Measurements from ENCODE around the gene GPR162. TPM values are rescaled to one million over a fixed set of nuclear protein-coding genes. Genes with fewer than 3 reads are reported as not detected.

The GPR162 gene
- total RNA-seq, 4 donors from 2014 or later, result 3.7 to 12.1 (median 10.0) TPM

DNA sequence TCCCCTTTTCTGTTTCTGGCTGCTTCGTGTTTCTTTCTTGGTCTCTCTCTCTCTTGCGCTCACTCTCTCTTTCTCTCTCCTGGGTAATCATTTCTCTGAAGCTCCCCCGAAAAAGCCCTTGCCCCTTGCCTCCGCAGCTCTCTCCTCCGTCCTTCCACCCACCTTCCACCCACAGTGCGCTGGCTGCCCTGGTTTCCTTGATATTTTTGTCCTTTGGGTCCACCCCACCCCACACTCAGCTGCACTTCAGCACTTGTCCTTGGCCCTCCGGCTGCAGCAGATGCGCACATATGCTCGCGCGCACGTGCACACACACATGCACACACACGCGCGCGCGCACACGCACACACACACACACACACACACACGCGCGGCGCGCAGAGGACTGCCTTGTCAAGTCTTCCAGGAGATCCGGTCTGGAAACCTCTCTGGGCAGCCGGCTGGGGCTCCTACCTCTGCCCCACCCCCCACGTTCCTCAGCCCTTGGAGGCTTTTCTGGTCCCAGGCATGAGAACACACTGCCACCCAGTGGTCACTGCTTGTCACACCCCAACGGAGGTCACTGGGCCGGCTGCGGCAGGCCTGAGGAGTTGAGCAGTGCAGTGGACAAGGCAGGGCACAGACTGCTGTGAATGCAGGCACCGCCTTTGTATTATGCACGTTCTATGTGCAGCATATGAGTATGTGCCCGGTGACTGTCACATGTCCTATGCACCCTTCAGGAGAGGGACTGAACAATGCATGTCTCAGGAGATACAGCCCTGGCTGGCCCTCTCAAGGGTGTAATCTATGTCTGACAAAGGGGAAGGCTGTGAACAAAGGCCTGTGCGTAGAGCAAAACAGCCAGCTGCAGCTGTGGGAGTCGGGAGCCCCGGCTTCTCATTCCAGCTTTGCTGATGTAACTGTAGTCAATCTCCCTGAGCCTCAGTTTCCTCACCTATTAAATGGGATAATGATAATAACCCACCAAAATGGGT is 42.8 kb upstream of the GPR162 start:
- 9% methylated on average over 22 of the region's 35 CpGs for WGBS
- Histone ChIP-seq H3K27me3 (no peaks in the 10 kb centered on the region), H3K27ac (replicated peaks in 1 of 4) (peak overlapping the region; percentile 83 to 92 (median 87)), H3K4me1 (peaks cover 15 to 29% (median 27%) of the 10 kb centered on the region in 4 donors), H3K4me3 (peak overlapping the region; percentile 50 to 55 (median 52)), H3K9me3 (no peaks in the 10 kb centered on the region), H3K36me3 (peaks cover 0 to 10% (median 0%) of the 10 kb centered on the region in 4 donors)
- peak; percentile 98 for DNase-seq (ENCODE audit: extremely low spot score)
- intact Hi-C loops (cut with DNase I), result loop anchor here (2.0 to 5.0 kb wide), 3 partner anchors 26 to 162 kb away; partner anchors contain the start of gene MLF2
- TF ChIP-seq POLR2A (IDR thresholded peaks at IDR 0.05; ENCODE audit: low read depth), result no peak
- TF ChIP-seq POLR2AphosphoS5 (IDR thresholded peaks at IDR 0.05), result peak; percentile 67 to 91
- TF ChIP-seq EP300 (IDR thresholded peaks at IDR 0.05), result no peak
- TF ChIP-seq, protein P1, sequence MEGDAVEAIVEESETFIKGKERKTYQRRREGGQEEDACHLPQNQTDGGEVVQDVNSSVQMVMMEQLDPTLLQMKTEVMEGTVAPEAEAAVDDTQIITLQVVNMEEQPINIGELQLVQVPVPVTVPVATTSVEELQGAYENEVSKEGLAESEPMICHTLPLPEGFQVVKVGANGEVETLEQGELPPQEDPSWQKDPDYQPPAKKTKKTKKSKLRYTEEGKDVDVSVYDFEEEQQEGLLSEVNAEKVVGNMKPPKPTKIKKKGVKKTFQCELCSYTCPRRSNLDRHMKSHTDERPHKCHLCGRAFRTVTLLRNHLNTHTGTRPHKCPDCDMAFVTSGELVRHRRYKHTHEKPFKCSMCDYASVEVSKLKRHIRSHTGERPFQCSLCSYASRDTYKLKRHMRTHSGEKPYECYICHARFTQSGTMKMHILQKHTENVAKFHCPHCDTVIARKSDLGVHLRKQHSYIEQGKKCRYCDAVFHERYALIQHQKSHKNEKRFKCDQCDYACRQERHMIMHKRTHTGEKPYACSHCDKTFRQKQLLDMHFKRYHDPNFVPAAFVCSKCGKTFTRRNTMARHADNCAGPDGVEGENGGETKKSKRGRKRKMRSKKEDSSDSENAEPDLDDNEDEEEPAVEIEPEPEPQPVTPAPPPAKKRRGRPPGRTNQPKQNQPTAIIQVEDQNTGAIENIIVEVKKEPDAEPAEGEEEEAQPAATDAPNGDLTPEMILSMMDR (IDR thresholded peaks at IDR 0.05), result peak; percentile 95 to 98 (median 96)

DNA sequence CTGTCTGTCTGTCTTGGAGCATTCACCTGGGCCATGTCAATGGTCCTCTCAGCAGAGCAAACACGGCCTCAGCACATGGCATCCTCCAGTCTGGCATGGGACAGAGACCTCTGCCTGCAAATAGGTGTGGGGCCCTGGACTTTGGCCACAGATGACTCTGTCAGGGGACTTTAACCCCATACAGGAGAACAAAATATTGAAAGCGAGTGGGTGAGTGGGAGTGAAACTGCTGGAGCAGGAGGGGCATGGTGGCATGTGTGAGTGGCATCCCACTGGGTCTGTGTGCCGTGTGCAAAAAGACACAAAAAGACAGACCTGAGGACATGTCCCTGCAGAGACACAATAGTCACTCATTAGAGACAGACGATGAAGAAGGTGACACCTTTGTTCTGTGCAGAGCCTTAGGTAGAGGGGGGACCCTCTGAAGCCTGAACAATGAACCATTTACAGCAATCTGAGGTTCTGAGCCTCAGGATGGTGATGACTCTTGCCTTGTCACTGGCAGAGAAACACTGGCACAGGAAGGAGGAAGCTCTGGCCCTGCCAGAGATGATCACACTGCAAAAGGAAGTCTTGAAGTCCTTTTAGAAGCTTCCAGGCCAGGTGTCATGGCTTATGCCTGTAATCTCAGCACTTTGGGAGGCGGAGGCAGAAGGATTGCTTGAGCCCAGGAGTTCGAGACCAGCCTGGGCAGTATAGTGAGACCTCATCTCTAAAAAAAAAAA is 41.8 kb upstream of the GPR162 start:
- Histone ChIP-seq H3K9me3 (no peaks in the 10 kb centered on the region), H3K27me3 (no peaks in the 10 kb centered on the region), H3K27ac (replicated peaks in 1 of 4) (peak overlapping the region in 3 of 4 donors; percentile 83 to 92 (median 88)), H3K36me3 (peaks cover 0 to 8% (median 0%) of the 10 kb centered on the region in 4 donors), H3K4me1 (peaks cover 15 to 23% (median 22%) of the 10 kb centered on the region in 4 donors), H3K4me3 (no peak overlapping the region)
- WGBS, result 82% methylated on average over 6 of the region's 6 CpGs
- intact Hi-C loops (cut with DNase I), result loop anchor here (2.0 to 5.0 kb wide), 3 partner anchors 27 to 163 kb away; partner anchors contain the start of gene MLF2
- DNase-seq (ENCODE audit: extremely low spot score), result no peak
- TF ChIP-seq, protein P1 (IDR thresholded peaks at IDR 0.05), result no peak
- TF ChIP-seq POLR2AphosphoS5 (IDR thresholded peaks at IDR 0.05) (no peak), POLR2A (IDR thresholded peaks at IDR 0.05; ENCODE audit: low read depth) (no peak), EP300 (IDR thresholded peaks at IDR 0.05) (no peak)

DNA sequence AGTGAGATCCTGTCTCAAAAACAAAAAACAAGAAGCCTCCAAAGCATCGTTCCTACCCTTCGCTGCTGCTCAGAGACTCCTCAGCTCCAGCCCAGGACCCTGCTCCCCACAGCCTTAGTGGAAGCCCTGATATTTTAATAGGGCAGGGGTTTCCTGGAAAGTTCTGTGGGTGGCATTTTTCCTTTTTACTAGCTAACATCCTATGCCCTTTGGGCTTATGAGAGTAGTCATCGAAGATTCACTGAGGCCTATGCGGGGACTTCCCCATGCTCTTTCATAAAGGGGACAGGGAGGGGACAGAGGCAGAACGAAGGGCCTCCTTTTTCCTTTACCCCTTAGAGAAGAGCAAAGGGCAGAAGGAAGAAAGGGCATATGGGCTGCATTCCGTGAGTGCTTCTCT is 41.0 kb upstream of the GPR162 start:
- Histone ChIP-seq H3K27ac (replicated peaks in 1 of 4) (no peak overlapping the region), H3K9me3 (no peaks in the 10 kb centered on the region), H3K4me3 (no peak overlapping the region), H3K36me3 (peaks cover 0 to 1% (median 0%) of the 10 kb centered on the region in 4 donors), H3K27me3 (no peaks in the 10 kb centered on the region), H3K4me1 (peaks cover 15 to 26% (median 22%) of the 10 kb centered on the region in 4 donors)
- WGBS, result 83% methylated on average over 6 of the region's 6 CpGs
- TF ChIP-seq EP300 (IDR thresholded peaks at IDR 0.05) (no peak), POLR2AphosphoS5 (IDR thresholded peaks at IDR 0.05) (no peak), POLR2A (IDR thresholded peaks at IDR 0.05; ENCODE audit: low read depth) (no peak)
- TF ChIP-seq, protein P1 (IDR thresholded peaks at IDR 0.05), result no peak
- no peak for DNase-seq (ENCODE audit: extremely low spot score)
- intact Hi-C loops (cut with DNase I), result no loop called here

DNA sequence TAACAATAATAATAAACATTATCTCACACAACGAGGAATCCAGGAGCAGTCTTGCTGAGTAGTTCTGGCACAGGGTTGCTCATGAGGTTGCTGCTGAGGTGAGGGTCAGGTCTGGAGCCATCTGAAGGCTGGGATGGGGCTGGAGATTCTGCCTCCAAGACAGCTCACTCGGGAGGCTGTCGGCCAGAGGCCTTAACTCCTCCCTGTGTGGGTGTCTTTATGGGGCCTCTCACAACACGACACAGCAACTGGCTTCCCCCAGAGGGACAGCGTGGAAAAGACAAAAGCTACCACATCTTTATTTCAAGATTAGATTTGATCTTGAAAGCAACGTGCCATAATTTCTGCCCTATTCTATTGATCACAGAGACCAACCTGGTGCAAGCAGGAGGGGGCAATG is 39.5 kb upstream of the GPR162 start:
- Histone ChIP-seq H3K4me1 (peaks cover 15 to 26% (median 21%) of the 10 kb centered on the region in 4 donors), H3K4me3 (no peak overlapping the region), H3K36me3 (no peaks in the 10 kb centered on the region), H3K27me3 (no peaks in the 10 kb centered on the region), H3K27ac (replicated peaks in 1 of 4) (no peak overlapping the region), H3K9me3 (no peaks in the 10 kb centered on the region)
- 71% methylated on average over 6 of the region's 6 CpGs for WGBS
- intact Hi-C loops (cut with DNase I), result no loop called here
- TF ChIP-seq EP300 (IDR thresholded peaks at IDR 0.05) (no peak), POLR2A (IDR thresholded peaks at IDR 0.05; ENCODE audit: low read depth) (no peak), POLR2AphosphoS5 (IDR thresholded peaks at IDR 0.05) (no peak)
- TF ChIP-seq, protein P1 (IDR thresholded peaks at IDR 0.05), result no peak
- no peak for DNase-seq (ENCODE audit: extremely low spot score)

Data from esophagus muscularis mucosa (tissue), 4 donors.